ENCODE results near the gene TSPAN18. TPM values are rescaled to one million over a fixed set of nuclear protein-coding genes. Genes with fewer than 3 reads are reported as not detected.

Gene TSPAN18
- total and polyA plus RNA-seq, 2 of the 8 experiments (the other 6 are each of a cell fraction or from before 2014, with no cell fraction given), result 5.2 to 10.2 TPM

DNA sequence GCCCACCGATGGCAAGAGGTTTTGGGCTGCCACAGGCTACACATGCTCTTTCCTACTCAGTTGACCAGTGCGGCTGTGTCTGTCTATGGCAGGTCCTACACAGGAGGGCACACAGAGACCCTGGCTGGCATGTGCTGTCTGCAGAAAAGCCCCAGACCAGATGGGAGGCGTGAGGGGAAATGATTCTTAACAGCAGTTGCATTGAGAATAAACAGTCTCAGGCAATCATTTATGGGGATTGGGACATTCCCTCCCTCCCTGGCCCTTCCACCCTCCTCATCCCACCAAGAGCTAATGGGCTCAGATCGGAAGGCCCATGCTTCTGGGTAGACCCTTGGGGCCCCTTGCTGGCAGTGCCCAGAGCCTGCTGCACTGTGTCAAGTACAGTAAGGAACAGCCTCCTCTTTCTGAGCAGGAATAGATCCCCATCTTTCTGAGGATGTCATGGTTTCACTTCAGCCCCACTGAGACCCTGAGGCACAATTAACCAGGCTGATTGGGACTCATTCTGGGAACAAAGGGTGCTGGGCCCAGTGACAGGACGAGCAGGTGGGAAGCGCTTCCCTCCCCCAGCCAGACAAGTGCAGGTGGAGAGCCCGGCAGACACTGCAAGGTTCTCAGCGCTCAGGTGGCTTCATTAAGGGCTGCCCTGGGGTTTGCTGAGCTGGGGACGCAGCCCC is 28.3 kb downstream of the TSPAN18 start:
- DNase-seq (ENCODE audit: low read depth in 1 of 2, low spot score in 2 of 2) (no peak), FAIRE-seq (no peak)
- 47% methylated on average over 9 of the region's 9 CpGs; no CpG with 5 or more reads in 1 of the 2 experiments for WGBS, 2 experiments (ENCODE audit: extremely low coverage in 1 of 2, insufficient coverage in 1 of 2, insufficient read length in 1 of 2, insufficient replicate concordance in 2 of 2, low coverage in 1 of 2, low lambda C conversion rate in 2 of 2, missing lambda C conversion rate in 1 of 2)

More for the DNA sequence above, 28.3 kb downstream of the TSPAN18 start:
- Histone ChIP-seq H2BK5ac (ENCODE audit: low read depth, low read length) (peak overlapping the region; percentile 8; the same call in 1 of the 2 replicates), H4K8ac (ENCODE audit: extremely low read depth, insufficient read depth, low read length) (no peak overlapping the region), H3K27ac (ENCODE audit: low read depth, low read length) (no peak overlapping the region), H3K4me2 (ENCODE audit: insufficient read depth in 1 of 2, low read depth in 2 of 2, low read length in 2 of 2) (peak overlapping the region; percentile 45 to 49), H4K91ac (replicated peaks; ENCODE audit: insufficient read length, low read length) (peak overlapping the region; percentile 20), H2BK120ac (replicated peaks; ENCODE audit: low read depth, low read length) (peak overlapping the region; percentile 86), H3K9me3 (ENCODE audit: insufficient read depth in 2 of 2, low read depth in 1 of 2, low read length in 1 of 2) (no peaks in the 10 kb centered on the region), H3K27me3 (replicated peaks in 1 of 4; ENCODE audit: control insufficient read depth in 3 of 4, extremely low read depth in 1 of 4, insufficient read depth in 3 of 4, low read length in 3 of 4) (peaks cover 4 to 25% (median 24%) of the 10 kb centered on the region in 4 experiments), H2BK12ac (ENCODE audit: low read depth, low read length) (peak overlapping the region; percentile 77; the same call in 1 of the 2 replicates), H3K36me3 (ENCODE audit: control insufficient read depth in 2 of 4, insufficient read depth in 4 of 4, low read length in 3 of 4) (no peaks in the 10 kb centered on the region), H3K4me3 (ENCODE audit: extremely low read depth in 1 of 4, insufficient read depth in 2 of 4, low read depth in 3 of 4, low read length in 4 of 4) (peak overlapping the region in 1 of 4 experiments; percentile 33; a peak in 1 of 8 replicates), H3K4ac (replicated peaks; ENCODE audit: insufficient read length, low read depth, low read length) (no peak overlapping the region), H3K23me2 (ENCODE audit: low read depth, low read length) (no peaks in the 10 kb centered on the region; the same call in 1 of the 2 replicates), H3K23ac (ENCODE audit: insufficient read length) (no peak overlapping the region), H2AK5ac (ENCODE audit: low read depth, low read length) (peak overlapping the region; percentile 75), H3K18ac (ENCODE audit: extremely low read depth, low read length) (peak overlapping the region; percentile 9; the same call in 1 of the 2 replicates), H4K5ac (ENCODE audit: insufficient read length, low read depth, low read length) (no peak overlapping the region), H3K14ac (ENCODE audit: insufficient read length) (no peak overlapping the region), H3K79me2 (ENCODE audit: control insufficient read depth in 1 of 2, insufficient read depth in 2 of 2, low read length in 2 of 2) (no peaks in the 10 kb centered on the region), H3K4me1 (replicated peaks in 1 of 4; ENCODE audit: control insufficient read depth in 3 of 4, insufficient read depth in 4 of 4, low read length in 3 of 4) (peaks cover 16 to 35% (median 22%) of the 10 kb centered on the region in 4 experiments), H4K20me1 (replicated peaks in 1 of 2; ENCODE audit: control insufficient read depth in 1 of 2, insufficient read depth in 2 of 2, low read length in 2 of 2) (no peaks in the 10 kb centered on the region), H2BK15ac (ENCODE audit: low read length) (peak overlapping the region; percentile 73; the same call in 1 of the 2 replicates), H3K56ac (replicated peaks; ENCODE audit: insufficient read length, low read depth, low read length) (no peak overlapping the region), H3K9ac (replicated peaks in 1 of 4; ENCODE audit: extremely low read depth in 1 of 4, low read depth in 3 of 4, low read length in 3 of 4) (no peak overlapping the region), H2AFZ (ENCODE audit: low read length) (no peak overlapping the region), H3K79me1 (ENCODE audit: low read depth, low read length) (no peaks in the 10 kb centered on the region), H2BK20ac (ENCODE audit: low read length) (peak overlapping the region; percentile 77)
- TF ChIP-seq, protein P1, sequence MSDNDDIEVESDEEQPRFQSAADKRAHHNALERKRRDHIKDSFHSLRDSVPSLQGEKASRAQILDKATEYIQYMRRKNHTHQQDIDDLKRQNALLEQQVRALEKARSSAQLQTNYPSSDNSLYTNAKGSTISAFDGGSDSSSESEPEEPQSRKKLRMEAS (IDR thresholded peaks at IDR 0.05), result 0 out of 2 replicates have a peak, but pooled peaks have one; percentile 45
- TF ChIP-seq SP1 (IDR thresholded peaks at IDR 0.05; ENCODE audit: low read depth, low read length) (no peak), CEBPB (IDR thresholded peaks at IDR 0.05; ENCODE audit: low read depth, low read length) (no peak), KDM5A (IDR thresholded peaks at IDR 0.05; ENCODE audit: low read length) (no peak), RXRA (IDR thresholded peaks at IDR 0.05; ENCODE audit: insufficient read depth, low read depth, low read length) (no peak)
- ChIA-PET CTCF (ENCODE audit: partially characterized antibody) (interaction anchor here (0.9 to 3.7 kb wide), 10 partner anchors 8 to 138 kb away, joined by 3 to 15 read pairs (median 6); no protein-coding TSS in a partner anchor), POLR2A (ENCODE audit: partially characterized antibody) (interaction anchor here (0.9 to 2.6 kb wide), 7 partner anchors 13 to 566 kb away, joined by 3 to 7 read pairs (median 6); no protein-coding TSS in a partner anchor)
